Keratinocyte (primary cell): ENCODE results near the gene POLK. TPM values are rescaled to one million over a fixed set of nuclear protein-coding genes. Genes with fewer than 3 reads are reported as not detected.

Experiments used
- DNase-seq: peaks from one replicate; pipeline ENCODE4 v3.0.0-alpha.2; 2011; ENCODE audit warnings: low read depth, missing footprints, low spot score
- FAIRE-seq: peaks from 2 replicates; lab custom pipeline; 2011; peaks lifted over from hg19 to GRCh38; lab: Jason Lieb, UNC
- H2AFZ ChIP-seq: 2 replicates; pipeline ENCODE4 v1.6.0; 2012; ENCODE audit warnings: low read length, control low read depth, inconsistent platforms; ENCODE audit not compliant: control insufficient read depth
- H3K27ac ChIP-seq: 2 replicates; pipeline ENCODE4 v1.5.1; 2011; ENCODE audit warnings: low read length; ENCODE audit not compliant: control insufficient read depth, insufficient read depth
- H3K27me3 ChIP-seq: 3 replicates; pipeline ENCODE4 v1.6.0; 2011; ENCODE audit warnings: low read length; ENCODE audit not compliant: control insufficient read depth, insufficient read depth; ENCODE audit errors: extremely low read depth
- H3K36me3 ChIP-seq, 2 experiments: 2 replicates in 1 of 2; 3 replicates in 1 of 2; pipeline ENCODE4 v1.5.1; 2011; ENCODE audit warnings: low read length in 2 of 2, mild to moderate bottlenecking in 1 of 2; ENCODE audit not compliant: control insufficient read depth in 2 of 2, insufficient read depth in 2 of 2; ENCODE audit errors: extremely low read depth in 1 of 2
- H3K4me1 ChIP-seq: 3 replicates; pipeline ENCODE4 v1.5.1; 2011; ENCODE audit warnings: low read length; ENCODE audit not compliant: control insufficient read depth, insufficient read depth; ENCODE audit errors: extremely low read depth
- H3K4me2 ChIP-seq: 3 replicates; pipeline ENCODE4 v1.6.0; 2011; ENCODE audit warnings: low read depth, low read length; ENCODE audit not compliant: control insufficient read depth, insufficient read depth; ENCODE audit errors: extremely low read depth
- H3K4me3 ChIP-seq, 3 experiments: fragments of 200-600 bp in 1 of 3; sonication (generic) in 1 of 3; 2 replicates in 2 of 3; 3 replicates in 1 of 3; pipeline ENCODE4 v1.5.1; 2011 to 2016; ENCODE audit warnings: low read length in 3 of 3, mild to moderate bottlenecking in 3 of 3, control low read depth in 2 of 3, inconsistent platforms in 1 of 3, low read depth in 1 of 3, mixed read lengths in 1 of 3, mixed run types in 1 of 3, moderate library complexity in 1 of 3; ENCODE audit not compliant: control insufficient read depth in 2 of 3, insufficient read depth in 2 of 3; ENCODE audit errors: extremely low read depth in 1 of 3
- H3K79me2 ChIP-seq: 2 replicates; pipeline ENCODE4 v1.6.0; 2012; ENCODE audit warnings: low read length; ENCODE audit not compliant: control insufficient read depth, insufficient read depth
- H3K9ac ChIP-seq: 3 replicates; pipeline ENCODE4 v1.6.0; 2011; ENCODE audit warnings: low read length; ENCODE audit not compliant: control insufficient read depth, insufficient read depth; ENCODE audit errors: extremely low read depth
- H3K9me1 ChIP-seq: 3 replicates; pipeline ENCODE4 v1.6.0; 2011; ENCODE audit warnings: low read length; ENCODE audit not compliant: control insufficient read depth, insufficient read depth; ENCODE audit errors: extremely low read depth
- H3K9me3 ChIP-seq: 2 replicates; pipeline ENCODE4 v1.5.1; 2012; ENCODE audit warnings: low read depth, low read length; ENCODE audit not compliant: control insufficient read depth
- H4K20me1 ChIP-seq: 3 replicates; pipeline ENCODE4 v1.6.0; 2011; ENCODE audit warnings: low read length; ENCODE audit not compliant: control insufficient read depth, insufficient read depth; ENCODE audit errors: extremely low read depth
- EZH2 ChIP-seq: IDR thresholded peaks from one replicate; pipeline ENCODE4 v1.6.1; 2012; ENCODE audit warnings: inconsistent platforms, mild to moderate bottlenecking, low read length, moderate library complexity
- dilution Hi-C: fragments of 300-500 bp; cut with MboI; formaldehyde crosslinking; loops from one replicate; pipeline ENCODE4 v1.7.0; 2020; ENCODE audit warnings: low sequenced_read_pairs; ENCODE audit not compliant: extremely low pct_ligation_motif_present
- polyA plus RNA-seq, 5 experiments: library from polyadenylated mRNA; depleted of rRNA in 3 of 5; stranded (reverse) in 3 of 5; stranded (forward) in 1 of 5; unstranded in 1 of 5; fragments of >200 nt; gene quantifications; 1 replicate in 1 of 5; 2 replicates in 3 of 5; 3 replicates in 1 of 5; pipeline versions ENCODE4 v1.2.1 to v1.2.3, GENCODE V29; 2011 to 2012; ENCODE audit warnings: missing spikeins in 2 of 5, low read depth in 1 of 5, low replicate concordance in 1 of 5
- TF ChIP-seq, protein P1 (sequence below), 3 experiments: IDR thresholded peaks in 1 of 3; conservative IDR thresholded peaks in 1 of 3; optimal IDR thresholded peaks in 1 of 3; 2 replicates in 2 of 3; 3 replicates in 1 of 3; pipeline versions ENCODE3 to v1.5.1; 2011; ENCODE audit warnings: low read length in 3 of 3, mild to moderate bottlenecking in 3 of 3, moderate library complexity in 2 of 3, control low read depth in 1 of 3, inconsistent platforms in 1 of 3; ENCODE audit not compliant: insufficient read depth in 2 of 3; ENCODE audit errors: extremely low read depth in 1 of 3

The POLK gene
- polyA plus RNA-seq, 1 donor (not counting 4 experiments of a cell fraction or from before 2014, with no cell fraction given) = 25.8 TPM

DNA sequence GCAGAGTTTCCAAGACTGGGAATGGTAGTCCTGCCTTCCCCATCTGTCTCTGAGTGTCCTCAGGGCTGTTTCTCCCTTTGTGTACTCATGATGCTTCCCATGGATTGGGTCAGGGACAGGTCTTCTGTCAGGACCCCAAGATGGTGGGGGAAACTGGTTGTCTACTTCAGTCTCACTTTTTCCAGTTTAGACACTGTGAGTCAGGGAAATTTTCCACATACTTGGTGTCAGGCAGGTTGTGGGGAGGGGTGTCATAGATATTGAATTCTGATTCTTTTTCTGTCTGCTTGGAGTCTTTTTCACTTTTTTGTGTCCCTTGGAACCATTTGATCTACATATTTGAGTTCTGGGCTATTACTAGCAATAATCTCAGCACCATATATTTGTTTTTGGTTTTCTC, 10.3 kb downstream of the POLK start:
- Histone ChIP-seq H3K36me3 (no peaks in the 10 kb centered on the region), H3K4me1 (peaks cover 20% of the 10 kb centered on the region), H3K9me1 (no peaks in the 10 kb centered on the region), H3K79me2 (peaks cover 68% of the 10 kb centered on the region), H3K9me3 (no peaks in the 10 kb centered on the region), H3K27me3 (no peaks in the 10 kb centered on the region), H3K4me3 (no peak overlapping the region), H3K4me2 (no peak overlapping the region), H4K20me1 (no peaks in the 10 kb centered on the region), H3K27ac (no peak overlapping the region), H2AFZ (no peak overlapping the region), H3K9ac (no peak overlapping the region)
- no peak for TF ChIP-seq EZH2
- TF ChIP-seq, protein P1, sequence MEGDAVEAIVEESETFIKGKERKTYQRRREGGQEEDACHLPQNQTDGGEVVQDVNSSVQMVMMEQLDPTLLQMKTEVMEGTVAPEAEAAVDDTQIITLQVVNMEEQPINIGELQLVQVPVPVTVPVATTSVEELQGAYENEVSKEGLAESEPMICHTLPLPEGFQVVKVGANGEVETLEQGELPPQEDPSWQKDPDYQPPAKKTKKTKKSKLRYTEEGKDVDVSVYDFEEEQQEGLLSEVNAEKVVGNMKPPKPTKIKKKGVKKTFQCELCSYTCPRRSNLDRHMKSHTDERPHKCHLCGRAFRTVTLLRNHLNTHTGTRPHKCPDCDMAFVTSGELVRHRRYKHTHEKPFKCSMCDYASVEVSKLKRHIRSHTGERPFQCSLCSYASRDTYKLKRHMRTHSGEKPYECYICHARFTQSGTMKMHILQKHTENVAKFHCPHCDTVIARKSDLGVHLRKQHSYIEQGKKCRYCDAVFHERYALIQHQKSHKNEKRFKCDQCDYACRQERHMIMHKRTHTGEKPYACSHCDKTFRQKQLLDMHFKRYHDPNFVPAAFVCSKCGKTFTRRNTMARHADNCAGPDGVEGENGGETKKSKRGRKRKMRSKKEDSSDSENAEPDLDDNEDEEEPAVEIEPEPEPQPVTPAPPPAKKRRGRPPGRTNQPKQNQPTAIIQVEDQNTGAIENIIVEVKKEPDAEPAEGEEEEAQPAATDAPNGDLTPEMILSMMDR (optimal IDR thresholded peaks at IDR 0.05 in 1 of 3, IDR thresholded peaks at IDR 0.05 in 1 of 3, conservative IDR thresholded peaks at IDR 0.05 in 1 of 3; ENCODE audit: extremely low read depth in 1 of 3, insufficient read depth in 2 of 3, low read length in 3 of 3) = no peak
- FAIRE-seq (no peak), DNase-seq (no peak)
- dilution Hi-C loops = no loop called here

DNA sequence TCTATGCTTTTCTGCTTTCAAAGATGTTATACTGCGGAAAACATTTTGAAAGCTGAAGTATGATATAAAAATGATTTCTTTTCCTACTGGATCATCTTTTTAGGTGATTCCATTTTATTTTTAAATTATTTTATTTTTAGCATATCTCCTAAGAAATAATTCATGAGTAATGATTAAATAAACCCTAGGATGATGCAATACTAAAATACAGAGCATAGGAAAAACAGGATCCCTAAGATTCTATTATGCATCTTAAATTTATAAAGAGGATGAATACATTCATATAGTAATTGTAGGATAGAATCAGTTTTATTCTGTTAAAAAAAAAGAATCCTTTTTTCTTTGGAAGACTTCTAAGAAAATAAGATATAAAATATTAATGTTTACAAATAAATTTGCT, 10.9 kb downstream of the POLK start:
- FAIRE-seq = no peak
- DNase-seq = no peak
- dilution Hi-C loops = no loop called here
- Histone ChIP-seq H3K36me3 (no peaks in the 10 kb centered on the region), H4K20me1 (no peaks in the 10 kb centered on the region), H3K4me2 (no peak overlapping the region), H3K9me3 (no peaks in the 10 kb centered on the region), H3K27me3 (no peaks in the 10 kb centered on the region), H3K9ac (no peak overlapping the region), H3K9me1 (no peaks in the 10 kb centered on the region), H3K79me2 (peaks cover 66% of the 10 kb centered on the region), H3K4me1 (peaks cover 20% of the 10 kb centered on the region), H3K27ac (no peak overlapping the region), H3K4me3 (no peak overlapping the region), H2AFZ (no peak overlapping the region)
- TF ChIP-seq, protein P1 (optimal IDR thresholded peaks at IDR 0.05 in 1 of 3, IDR thresholded peaks at IDR 0.05 in 1 of 3, conservative IDR thresholded peaks at IDR 0.05 in 1 of 3; ENCODE audit: extremely low read depth in 1 of 3, insufficient read depth in 2 of 3, low read length in 3 of 3) = no peak
- no peak for TF ChIP-seq EZH2
